WTC11 (cell line): ENCODE measurements around the gene POLR3GL. TPM values are rescaled to one million over a fixed set of nuclear protein-coding genes. Genes with fewer than 3 reads are reported as not detected.

Experiments
- ATAC-seq: fragments of 200-7000 bp; cut with Tn5 transposase; 2 replicates; pipeline ENCODE4 v1.10.0; 2021; ENCODE audit warnings: mild to moderate bottlenecking, moderate library complexity
- CTCF ChIA-PET: fragments of 300-600 bp; sonication (Branson Sonifier 250); formaldehyde crosslinking; loops from one replicate; lab custom pipeline; 2021; ENCODE audit warnings: antibody characterized with exemption; lab: Charles Lee
- POLR2A ChIA-PET: fragments of 350-600 bp; sonication (Branson Sonifier 250); formaldehyde crosslinking; loops from one replicate; lab custom pipeline; 2021; ENCODE audit warnings: antibody characterized with exemption; lab: Charles Lee
- DNase-seq: peaks from one replicate; pipeline ENCODE4 v3.0.0; 2021; ENCODE audit warnings: low spot score
- H3K27ac Mint-ChIP-seq: 2 replicates; pipeline ENCODE4 v1.8.0; 2021; ENCODE audit warnings: mixed read lengths
- H3K27me3 Mint-ChIP-seq: 2 replicates; pipeline ENCODE4 v1.8.0; 2021; ENCODE audit warnings: low read depth, mild to moderate bottlenecking, moderate library complexity, mixed read lengths
- H3K36me3 Mint-ChIP-seq: 2 replicates; pipeline ENCODE4 v1.8.0; 2021; ENCODE audit warnings: mixed read lengths
- H3K4me1 Mint-ChIP-seq: 2 replicates; pipeline ENCODE4 v1.8.0; 2022; ENCODE audit warnings: mixed read lengths
- H3K4me3 Mint-ChIP-seq: 2 replicates; pipeline ENCODE4 v1.8.0; 2021; ENCODE audit warnings: mild to moderate bottlenecking, moderate library complexity, mixed read lengths
- H3K9me3 Mint-ChIP-seq: 2 replicates; pipeline ENCODE4 v1.8.0; 2021; ENCODE audit warnings: mixed read lengths
- AFF4 ChIP-seq: sonication (generic); formaldehyde crosslinking; IDR thresholded peaks from 2 replicates; pipeline ENCODE4 v1.8.1; 2023; ENCODE audit warnings: mild to moderate bottlenecking, missing genetic modification reagents, borderline replicate concordance
- CBFB ChIP-seq: sonication (generic); formaldehyde crosslinking; IDR thresholded peaks from 2 replicates; pipeline ENCODE4 v1.8.1; 2022; ENCODE audit warnings: mild to moderate bottlenecking, low read depth, missing genetic modification reagents
- GRHL2 ChIP-seq: fragments of 250-450 bp; sonication (Bioruptor Pico); IDR thresholded peaks from 2 replicates; pipeline ENCODE4 v1.8.0; 2022; ENCODE audit warnings: mild to moderate bottlenecking, moderate library complexity; ENCODE audit not compliant: insufficient replicate concordance, severe bottlenecking
- HMGA2 ChIP-seq: fragments of 250-450 bp; sonication (Bioruptor Pico); IDR thresholded peaks from 2 replicates; pipeline ENCODE4 v1.4.0; 2021; ENCODE audit warnings: mild to moderate bottlenecking, moderate library complexity
- JAZF1 ChIP-seq: fragments of 250-450 bp; sonication (Bioruptor Pico); IDR thresholded peaks from 2 replicates; pipeline ENCODE4 v1.9.0; 2021; ENCODE audit warnings: moderate library complexity, mild to moderate bottlenecking, inconsistent platforms
- MXD4 ChIP-seq: fragments of 250-450 bp; sonication (Bioruptor Pico); IDR thresholded peaks from 2 replicates; pipeline ENCODE4 v1.8.0; 2021; ENCODE audit warnings: mild to moderate bottlenecking, moderate library complexity, borderline replicate concordance
- NFATC4 ChIP-seq: fragments of 250-450 bp; sonication (Bioruptor Pico); IDR thresholded peaks from 2 replicates; pipeline ENCODE4 v1.9.0; 2021; ENCODE audit warnings: mild to moderate bottlenecking
- NFE2L1 ChIP-seq: sonication (generic); formaldehyde crosslinking; IDR thresholded peaks from 2 replicates; pipeline ENCODE4 v1.8.1; 2023; ENCODE audit warnings: missing genetic modification reagents
- NFYB ChIP-seq: sonication (generic); formaldehyde crosslinking; conservative IDR thresholded peaks from 2 replicates; pipeline ENCODE4 v1.8.0; 2022; ENCODE audit warnings: low read depth, missing genetic modification reagents
- OVOL2 ChIP-seq: fragments of 250-450 bp; sonication (Bioruptor Pico); IDR thresholded peaks from 2 replicates; pipeline ENCODE4 v1.9.0; 2021; ENCODE audit warnings: mild to moderate bottlenecking, borderline replicate concordance
- SMAD4 ChIP-seq: sonication (generic); formaldehyde crosslinking; IDR thresholded peaks from 2 replicates; pipeline ENCODE4 v1.8.0; 2022; ENCODE audit warnings: mild to moderate bottlenecking, missing genetic modification reagents
- TEAD4 ChIP-seq: sonication (generic); formaldehyde crosslinking; IDR thresholded peaks from 2 replicates; pipeline ENCODE4 v1.8.0; 2022; ENCODE audit warnings: mild to moderate bottlenecking, missing genetic modification reagents
- USF2 ChIP-seq: sonication (generic); formaldehyde crosslinking; IDR thresholded peaks from 2 replicates; pipeline ENCODE4 v1.8.1; 2023; ENCODE audit warnings: mild to moderate bottlenecking, missing genetic modification reagents, moderate library complexity
- ZNF219 ChIP-seq: sonication (generic); formaldehyde crosslinking; IDR thresholded peaks from 2 replicates; pipeline ENCODE4 v1.8.0; 2023; ENCODE audit warnings: missing genetic modification reagents, mild to moderate bottlenecking, borderline replicate concordance
- ZNF281 ChIP-seq: sonication (generic); formaldehyde crosslinking; IDR thresholded peaks from 2 replicates; pipeline ENCODE4 v1.8.0; 2023; ENCODE audit warnings: mild to moderate bottlenecking, missing genetic modification reagents
- ZNF425 ChIP-seq: fragments of 250-450 bp; sonication (Bioruptor Pico); conservative IDR thresholded peaks from 2 replicates; pipeline ENCODE4 v1.9.0; 2021; ENCODE audit warnings: mild to moderate bottlenecking
- total RNA-seq: library from RNA; stranded (reverse); gene quantifications from 3 replicates; pipeline ENCODE4 v1.2.3, GENCODE V29; 2021
- TF ChIP-seq, protein P1 (sequence below): fragments of 250-450 bp; sonication (Bioruptor Pico); IDR thresholded peaks from 2 replicates; pipeline ENCODE4 v2.1.2; 2022; ENCODE audit warnings: mild to moderate bottlenecking, moderate library complexity
- TF ChIP-seq, protein P2 (sequence below): sonication (generic); formaldehyde crosslinking; IDR thresholded peaks from 2 replicates; pipeline ENCODE4 v1.8.0; 2022; ENCODE audit warnings: mild to moderate bottlenecking, missing genetic modification reagents

POLR3GL gene
- total RNA-seq, 1 experiment from 2014 or later: 3.8 TPM

DNA sequence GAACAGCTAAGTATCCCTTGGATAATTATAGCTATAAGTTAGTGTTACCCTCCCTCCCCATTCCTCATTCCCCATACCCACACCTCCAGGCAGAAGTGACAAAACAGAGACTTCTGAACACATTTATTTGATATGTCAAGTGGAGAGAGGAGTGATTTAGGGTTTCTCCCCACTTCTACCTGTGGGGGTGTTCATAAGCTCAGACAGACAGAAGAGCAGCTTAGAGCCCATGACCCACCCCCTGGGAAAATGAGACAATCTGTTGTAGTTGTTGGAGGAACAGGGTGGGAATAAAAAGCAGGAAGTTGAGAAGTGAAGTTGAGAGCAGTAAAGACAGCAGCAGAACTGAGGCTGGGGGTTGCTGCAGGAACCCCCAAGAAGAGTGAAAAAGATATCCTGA is 5.2 kb upstream of the POLR3GL start (continued):
- TF ChIP-seq AFF4 (CRISPR knock-in tag) (no peak), ZNF425 (CRISPR knock-in tag) (no peak), CBFB (CRISPR knock-in tag) (no peak), USF2 (CRISPR knock-in tag) (no peak)

- POLR2A ChIA-PET: interaction anchor here (0.9 to 1.6 kb wide), 2 partner anchors 33 to 41 kb away, joined by 3 to 6 read pairs; partner anchors contain the start of genes PEX11B and RBM8A
- Mint-ChIP-seq H3K4me3 (peak overlapping the region; percentile 96), H3K27me3 (peaks cover 96% of the 10 kb centered on the region), H3K27ac (no peak overlapping the region), H3K9me3 (no peaks in the 10 kb centered on the region), H3K36me3 (no peaks in the 10 kb centered on the region), H3K4me1 (peaks cover 48% of the 10 kb centered on the region)
- CTCF ChIA-PET: interaction anchor here (0.9 to 1.6 kb wide), 6 partner anchors 15 to 68 kb away, joined by 3 to 5 read pairs (median 3); no protein-coding TSS in a partner anchor
- ATAC-seq: no peak
- DNase-seq: no peak
- TF ChIP-seq, protein P1, sequence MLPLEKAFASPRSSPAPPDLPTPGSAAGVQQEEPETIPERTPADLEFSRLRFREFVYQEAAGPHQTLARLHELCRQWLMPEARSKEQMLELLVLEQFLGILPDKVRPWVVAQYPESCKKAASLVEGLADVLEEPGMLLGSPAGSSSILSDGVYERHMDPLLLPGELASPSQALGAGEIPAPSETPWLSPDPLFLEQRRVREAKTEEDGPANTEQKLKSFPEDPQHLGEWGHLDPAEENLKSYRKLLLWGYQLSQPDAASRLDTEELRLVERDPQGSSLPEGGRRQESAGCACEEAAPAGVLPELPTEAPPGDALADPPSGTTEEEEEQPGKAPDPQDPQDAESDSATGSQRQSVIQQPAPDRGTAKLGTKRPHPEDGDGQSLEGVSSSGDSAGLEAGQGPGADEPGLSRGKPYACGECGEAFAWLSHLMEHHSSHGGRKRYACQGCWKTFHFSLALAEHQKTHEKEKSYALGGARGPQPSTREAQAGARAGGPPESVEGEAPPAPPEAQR (CRISPR knock-in tag): no peak
- TF ChIP-seq NFATC4 (CRISPR knock-in tag) (no peak), SMAD4 (CRISPR knock-in tag) (no peak), HMGA2 (no peak), TEAD4 (CRISPR knock-in tag) (no peak), JAZF1 (CRISPR knock-in tag) (no peak), AFF4 (CRISPR knock-in tag) (no peak), ZNF281 (no peak), GRHL2 (CRISPR knock-in tag) (no peak), NFYB (CRISPR knock-in tag) (no peak), NFE2L1 (CRISPR knock-in tag) (no peak), OVOL2 (no peak), MXD4 (CRISPR knock-in tag) (no peak), ZNF219 (no peak)
- TF ChIP-seq, protein P2, sequence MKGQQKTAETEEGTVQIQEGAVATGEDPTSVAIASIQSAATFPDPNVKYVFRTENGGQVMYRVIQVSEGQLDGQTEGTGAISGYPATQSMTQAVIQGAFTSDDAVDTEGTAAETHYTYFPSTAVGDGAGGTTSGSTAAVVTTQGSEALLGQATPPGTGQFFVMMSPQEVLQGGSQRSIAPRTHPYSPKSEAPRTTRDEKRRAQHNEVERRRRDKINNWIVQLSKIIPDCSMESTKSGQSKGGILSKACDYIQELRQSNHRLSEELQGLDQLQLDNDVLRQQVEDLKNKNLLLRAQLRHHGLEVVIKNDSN: no peak
Observed at GRCh38 chr1:145959957-145960467, 4.5 kb upstream of the POLR3GL start.
